ENCODE results near the gene C9orf85.
A peak's percentile ranks its signal among the peaks of the same experiment; 100 is the strongest.
"Not testable (repeated sequence)": the region's sequence is repeated elsewhere in the genome, so short reads cannot be mapped to it uniquely, and the experiment has no call there.

Gene C9orf85

DNA sequence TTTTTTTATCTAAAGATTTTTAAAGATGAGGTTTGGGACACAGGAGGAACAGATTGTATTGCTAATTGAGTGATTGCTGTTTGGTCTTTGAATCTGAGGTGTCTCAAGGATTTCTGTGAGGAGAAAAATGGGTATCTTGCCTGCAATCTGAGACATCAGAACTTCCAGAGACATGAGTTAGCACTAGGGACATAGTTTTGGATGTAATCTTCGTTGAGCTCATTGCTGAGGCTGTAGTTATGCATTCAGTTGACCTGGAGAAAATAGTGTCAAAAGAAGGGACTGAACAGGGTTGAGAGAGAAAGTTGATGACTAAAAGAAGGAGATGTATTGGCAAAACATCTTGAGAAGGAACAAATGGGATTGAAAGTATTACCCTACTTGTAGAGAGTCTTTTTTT, 24.6 kb downstream of the C9orf85 start:
- no peak for DNase-seq (ENCODE audit: low read depth)

DNA sequence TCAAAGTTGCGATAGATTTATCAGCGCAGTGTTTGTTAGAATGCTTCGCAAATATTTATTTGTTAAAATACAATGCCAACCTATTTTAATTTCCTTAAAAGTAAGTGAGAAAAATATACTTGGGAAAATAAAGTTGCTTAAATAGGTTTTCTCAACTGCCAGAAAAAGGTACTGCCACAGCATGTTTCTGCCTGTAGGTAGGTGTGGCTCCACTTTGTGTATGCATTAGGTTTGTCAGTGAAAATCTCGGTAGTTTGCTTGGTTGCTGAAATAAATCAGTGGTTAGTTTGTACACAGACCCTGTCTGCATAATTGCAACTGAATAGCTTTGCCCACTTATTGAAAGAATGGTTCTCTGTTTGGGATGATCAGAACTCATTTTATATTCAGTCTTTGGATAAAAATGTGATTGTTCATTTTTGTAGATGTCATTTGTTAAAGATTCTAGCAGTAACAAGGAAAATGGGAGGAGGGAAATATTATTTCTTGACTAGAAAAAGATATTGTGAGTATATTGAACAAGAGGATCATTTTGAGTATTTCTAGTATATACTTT, 25.7 kb downstream of the C9orf85 start:
- no peak for DNase-seq (ENCODE audit: low read depth)
- TF ChIP-seq, protein P1, sequence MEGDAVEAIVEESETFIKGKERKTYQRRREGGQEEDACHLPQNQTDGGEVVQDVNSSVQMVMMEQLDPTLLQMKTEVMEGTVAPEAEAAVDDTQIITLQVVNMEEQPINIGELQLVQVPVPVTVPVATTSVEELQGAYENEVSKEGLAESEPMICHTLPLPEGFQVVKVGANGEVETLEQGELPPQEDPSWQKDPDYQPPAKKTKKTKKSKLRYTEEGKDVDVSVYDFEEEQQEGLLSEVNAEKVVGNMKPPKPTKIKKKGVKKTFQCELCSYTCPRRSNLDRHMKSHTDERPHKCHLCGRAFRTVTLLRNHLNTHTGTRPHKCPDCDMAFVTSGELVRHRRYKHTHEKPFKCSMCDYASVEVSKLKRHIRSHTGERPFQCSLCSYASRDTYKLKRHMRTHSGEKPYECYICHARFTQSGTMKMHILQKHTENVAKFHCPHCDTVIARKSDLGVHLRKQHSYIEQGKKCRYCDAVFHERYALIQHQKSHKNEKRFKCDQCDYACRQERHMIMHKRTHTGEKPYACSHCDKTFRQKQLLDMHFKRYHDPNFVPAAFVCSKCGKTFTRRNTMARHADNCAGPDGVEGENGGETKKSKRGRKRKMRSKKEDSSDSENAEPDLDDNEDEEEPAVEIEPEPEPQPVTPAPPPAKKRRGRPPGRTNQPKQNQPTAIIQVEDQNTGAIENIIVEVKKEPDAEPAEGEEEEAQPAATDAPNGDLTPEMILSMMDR (conservative IDR thresholded peaks at IDR 0.05; ENCODE audit: control insufficient read depth, insufficient read depth, low read depth, low read length) = no peak
- no peak overlapping the region for H3K4me3 ChIP-seq (ENCODE audit: control insufficient read depth, low read depth, low read length)

More for the DNA sequence above, 24.6 kb downstream of the C9orf85 start:
- TF ChIP-seq, protein P1 (conservative IDR thresholded peaks at IDR 0.05; ENCODE audit: control insufficient read depth, insufficient read depth, low read depth, low read length) = no peak
- H3K4me3 ChIP-seq (ENCODE audit: control insufficient read depth, low read depth, low read length) = no peak overlapping the region

DNA sequence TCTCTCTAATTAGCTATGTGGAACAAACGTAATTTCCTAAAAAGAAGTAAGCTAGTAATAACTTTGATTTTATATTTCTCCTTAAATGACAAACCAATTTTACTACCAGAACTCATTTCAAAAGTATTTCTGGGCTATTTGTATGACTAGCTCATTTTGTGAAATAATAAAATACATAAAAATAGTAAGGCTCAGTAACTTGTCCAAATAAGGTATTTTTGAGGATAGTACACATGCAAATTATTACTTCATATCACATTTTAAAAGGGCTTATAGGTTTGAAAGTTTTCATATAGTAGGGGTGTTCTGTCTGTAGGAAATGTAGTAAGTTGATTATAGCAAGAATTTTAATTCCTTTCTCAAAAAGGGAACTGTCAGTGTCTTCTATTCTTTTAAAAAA, 26.5 kb downstream of the C9orf85 start:
- TF ChIP-seq, protein P1 (conservative IDR thresholded peaks at IDR 0.05; ENCODE audit: control insufficient read depth, insufficient read depth, low read depth, low read length) = no peak
- no peak overlapping the region for H3K4me3 ChIP-seq (ENCODE audit: control insufficient read depth, low read depth, low read length)
- no peak for DNase-seq (ENCODE audit: low read depth)

DNA sequence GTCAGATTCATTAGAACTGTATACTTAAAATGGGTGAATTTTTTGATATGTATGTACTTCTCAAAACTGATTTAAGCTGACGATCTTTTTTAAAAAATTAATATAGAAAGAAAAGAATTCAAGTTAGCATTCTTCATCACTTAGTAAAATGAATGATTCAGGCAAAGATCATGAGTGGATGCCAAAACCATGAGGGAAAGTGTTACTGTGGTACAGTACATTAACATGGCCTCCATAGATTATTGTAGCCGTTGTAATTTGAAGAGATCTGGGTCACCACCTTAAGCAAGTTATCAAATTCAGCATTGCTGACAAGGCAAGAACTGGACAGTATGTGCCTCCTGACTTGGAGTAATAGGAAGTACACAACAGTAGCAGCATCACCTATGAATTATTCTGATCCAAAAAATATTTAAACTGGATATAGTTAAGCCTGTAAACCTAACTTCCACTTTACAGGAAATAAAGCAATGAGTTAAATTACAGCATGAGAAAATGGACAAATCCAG, 29.7 kb downstream of the C9orf85 start:
- TF ChIP-seq, protein P1 (conservative IDR thresholded peaks at IDR 0.05; ENCODE audit: control insufficient read depth, insufficient read depth, low read depth, low read length) = no peak
- no peak overlapping the region for H3K4me3 ChIP-seq (ENCODE audit: control insufficient read depth, low read depth, low read length)
- peak; percentile 52 for DNase-seq (ENCODE audit: low read depth)

DNA sequence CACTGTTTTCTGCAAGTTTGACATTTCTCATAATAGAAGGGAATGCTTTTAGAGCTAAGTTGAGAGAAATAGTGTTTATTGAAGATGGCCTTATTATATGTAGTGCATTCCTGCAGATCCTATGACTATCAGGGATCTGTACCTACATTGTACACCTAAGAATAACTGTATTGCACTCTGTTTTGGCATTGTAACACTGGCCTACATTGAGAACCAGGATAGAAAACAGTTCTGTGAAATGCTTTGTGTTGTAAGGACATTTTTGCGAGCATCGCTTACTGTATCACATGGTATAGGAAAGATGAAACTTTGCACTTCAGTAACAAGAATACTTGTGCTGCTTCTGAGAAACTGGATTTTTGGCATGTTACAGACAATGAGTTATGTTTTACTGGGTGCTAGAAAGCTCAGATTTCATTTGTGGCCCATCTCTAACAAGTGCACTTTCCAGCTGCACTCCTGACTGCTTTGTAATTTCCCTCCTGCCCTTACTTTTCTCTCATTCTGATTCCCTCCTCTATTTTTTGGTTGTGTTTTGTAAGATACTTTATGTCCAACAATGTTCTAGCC, 30.6 kb downstream of the C9orf85 start:
- TF ChIP-seq, protein P1 (conservative IDR thresholded peaks at IDR 0.05; ENCODE audit: control insufficient read depth, insufficient read depth, low read depth, low read length) = no peak
- H3K4me3 ChIP-seq (ENCODE audit: control insufficient read depth, low read depth, low read length) = no peak overlapping the region
- DNase-seq (ENCODE audit: low read depth) = no peak

DNA sequence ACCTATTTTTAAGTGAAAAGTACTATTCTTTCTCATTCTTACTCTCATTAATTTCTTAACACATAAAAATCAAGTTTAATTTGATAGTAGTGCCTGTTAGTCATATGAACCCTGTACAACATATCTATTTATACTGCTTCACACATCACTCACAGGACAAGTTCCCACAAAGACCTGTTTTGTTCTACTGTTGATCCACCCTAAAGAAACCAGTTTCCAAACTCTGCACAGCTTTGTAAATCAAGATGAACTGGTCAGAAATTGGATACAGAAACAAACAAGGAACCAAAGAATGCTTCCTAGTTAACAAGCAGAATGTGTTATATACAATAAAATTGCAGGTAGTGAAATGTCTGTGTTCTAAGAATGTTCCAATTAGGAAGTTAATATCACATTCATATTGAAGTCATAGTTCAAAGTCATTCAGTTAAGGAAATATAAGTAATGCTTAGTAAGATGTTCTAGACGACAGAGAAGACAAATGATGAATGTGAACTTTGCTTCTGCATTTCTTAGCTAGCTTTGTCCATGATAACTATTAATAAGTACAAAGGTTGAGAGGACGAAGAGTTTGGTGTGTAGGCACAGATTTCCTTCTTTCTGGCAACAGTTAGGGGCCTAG, 33.4 kb downstream of the C9orf85 start:
- TF ChIP-seq, protein P1 (conservative IDR thresholded peaks at IDR 0.05; ENCODE audit: control insufficient read depth, insufficient read depth, low read depth, low read length) = no peak
- no peak overlapping the region for H3K4me3 ChIP-seq (ENCODE audit: control insufficient read depth, low read depth, low read length)
- DNase-seq (ENCODE audit: low read depth) = peak; percentile 16

DNA sequence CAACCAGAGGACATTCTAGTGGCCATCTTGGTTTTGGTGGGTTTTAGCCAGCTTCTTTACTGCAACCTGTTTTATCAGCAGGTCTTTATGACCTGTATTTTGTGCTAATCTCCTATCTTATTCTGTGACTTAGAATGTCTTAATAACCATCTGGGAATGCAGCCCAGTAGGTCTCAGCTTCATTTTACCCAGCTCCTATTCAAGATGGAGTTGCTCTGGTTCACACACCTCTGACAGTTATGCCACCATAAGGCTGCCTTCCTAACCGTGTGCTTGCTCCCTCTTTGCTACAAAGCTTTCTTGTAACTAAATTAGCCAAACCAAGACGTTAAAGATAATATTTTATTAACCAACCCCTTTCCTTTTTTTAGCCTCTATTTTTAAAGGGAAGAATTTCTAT, 43.2 kb downstream of the C9orf85 start:
- not testable (repeated sequence) for DNase-seq (ENCODE audit: low read depth); H3K4me3 ChIP-seq (ENCODE audit: control insufficient read depth, low read depth, low read length)
